ENCODE results near the gene RBM44. TPM values are rescaled to one million over a fixed set of nuclear protein-coding genes. Genes with fewer than 3 reads are reported as not detected.

RBM44 gene
- total and polyA plus RNA-seq, 7 donors: 0.12 to 1.7 (median 0.71) TPM; not detected in 2

DNA sequence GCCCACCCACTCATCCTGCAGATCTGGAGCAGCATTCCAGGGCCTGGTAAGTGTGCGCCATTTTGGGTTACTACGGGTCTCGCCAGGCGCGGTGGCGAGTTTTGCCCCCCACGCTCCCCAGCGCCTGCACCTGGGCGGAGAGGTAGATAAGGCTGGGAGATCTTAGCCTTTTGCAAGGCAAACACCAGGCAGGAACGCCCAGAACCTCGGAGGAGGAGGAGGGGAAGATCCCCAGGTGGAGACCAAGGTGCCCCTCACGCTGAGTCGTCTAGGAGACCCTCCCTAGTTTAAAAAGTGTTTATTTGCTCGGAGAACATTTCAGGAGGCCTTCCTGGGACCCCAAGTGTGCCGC lies 60.5 kb downstream of the RBM44 start:
- TF ChIP-seq, protein P1, sequence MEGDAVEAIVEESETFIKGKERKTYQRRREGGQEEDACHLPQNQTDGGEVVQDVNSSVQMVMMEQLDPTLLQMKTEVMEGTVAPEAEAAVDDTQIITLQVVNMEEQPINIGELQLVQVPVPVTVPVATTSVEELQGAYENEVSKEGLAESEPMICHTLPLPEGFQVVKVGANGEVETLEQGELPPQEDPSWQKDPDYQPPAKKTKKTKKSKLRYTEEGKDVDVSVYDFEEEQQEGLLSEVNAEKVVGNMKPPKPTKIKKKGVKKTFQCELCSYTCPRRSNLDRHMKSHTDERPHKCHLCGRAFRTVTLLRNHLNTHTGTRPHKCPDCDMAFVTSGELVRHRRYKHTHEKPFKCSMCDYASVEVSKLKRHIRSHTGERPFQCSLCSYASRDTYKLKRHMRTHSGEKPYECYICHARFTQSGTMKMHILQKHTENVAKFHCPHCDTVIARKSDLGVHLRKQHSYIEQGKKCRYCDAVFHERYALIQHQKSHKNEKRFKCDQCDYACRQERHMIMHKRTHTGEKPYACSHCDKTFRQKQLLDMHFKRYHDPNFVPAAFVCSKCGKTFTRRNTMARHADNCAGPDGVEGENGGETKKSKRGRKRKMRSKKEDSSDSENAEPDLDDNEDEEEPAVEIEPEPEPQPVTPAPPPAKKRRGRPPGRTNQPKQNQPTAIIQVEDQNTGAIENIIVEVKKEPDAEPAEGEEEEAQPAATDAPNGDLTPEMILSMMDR (IDR thresholded peaks at IDR 0.05): no peak
- intact Hi-C loops (cut with DNase I): loop anchor here (2.0 to 5.0 kb wide), 2 partner anchors 202 to 308 kb away; partner anchors contain the start of gene SCLY
- Histone ChIP-seq H3K9me3 (no peaks in the 10 kb centered on the region), H3K4me1 (peaks cover 0 to 37% (median 35%) of the 10 kb centered on the region in 4 donors), H3K36me3 (no peaks in the 10 kb centered on the region), H3K27me3 (no peaks in the 10 kb centered on the region), H3K4me3 (peak overlapping the region; percentile 66 to 81 (median 78)), H3K27ac (peak overlapping the region; percentile 91 to 97 (median 96))
- peak; percentile 72 for DNase-seq
- 15 to 50% methylated on average over 15 of the region's 15 CpGs for WGBS, 2 donors

DNA sequence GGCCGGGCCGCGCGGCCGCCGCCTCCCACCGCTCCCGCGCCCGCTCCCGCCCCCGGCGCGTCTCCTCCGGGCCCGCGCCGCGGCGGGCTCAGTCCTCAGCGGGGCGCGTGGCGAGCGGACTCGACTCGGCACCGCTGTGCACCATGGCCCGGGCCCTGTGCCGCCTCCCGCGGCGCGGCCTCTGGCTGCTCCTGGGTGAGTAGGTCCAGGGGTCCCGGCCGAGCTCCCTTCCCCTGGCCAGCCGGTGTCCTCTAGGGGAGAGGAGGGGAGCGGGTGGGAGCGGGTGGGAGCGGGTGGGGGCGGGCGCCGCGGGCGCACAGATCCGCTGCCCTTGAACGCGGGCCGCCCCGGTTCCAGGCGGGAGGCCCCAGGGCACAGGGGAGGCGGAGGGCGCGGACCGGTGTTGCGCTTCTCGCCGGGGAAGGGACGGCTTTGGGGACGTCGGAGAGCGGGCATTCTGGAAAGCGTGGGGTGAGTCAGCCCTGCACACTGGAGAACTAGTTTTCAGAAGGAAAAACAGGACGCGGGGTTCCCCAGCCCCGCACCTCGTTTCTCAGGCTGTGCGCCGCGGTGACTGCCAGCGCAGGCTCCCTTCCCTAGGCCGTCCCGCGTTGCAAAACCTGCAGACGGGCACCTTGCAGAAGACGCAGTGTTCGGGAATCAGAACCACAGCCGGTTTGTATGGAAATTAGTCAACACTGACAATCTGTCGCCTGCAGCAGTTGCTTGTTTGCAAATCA lies 61.1 kb downstream of the RBM44 start, which contains the start of gene RAMP1:
TSS of gene RAMP1 (plus strand) at position 91 of the 740 bp plus-strand sequence. CDS start at position 144, 53 bp downstream.
- intact Hi-C loops (cut with DNase I): loop anchor here (2.0 to 10.0 kb wide), 4 partner anchors 63 to 1465 kb away; partner anchors contain the start of gene SCLY
- Histone ChIP-seq H3K36me3 (no peaks in the 10 kb centered on the region), H3K4me1 (peaks cover 0 to 44% (median 42%) of the 10 kb centered on the region in 4 donors), H3K27ac (peak within 1 kb of the TSS; percentile 91 to 97 (median 96)), H3K27me3 (no peaks in the 10 kb centered on the region), H3K4me3 (peak within 1 kb of the TSS; percentile 66 to 81 (median 78)), H3K9me3 (no peaks in the 10 kb centered on the region)
- WGBS, 2 donors: 1 to 2% methylated on average over 79 of the region's 79 CpGs
- TF ChIP-seq POLR2A (IDR thresholded peaks at IDR 0.05) (peak in 1 of 2 donors; percentile 17), POLR2AphosphoS5 (IDR thresholded peaks at IDR 0.05) (peak; percentile 48 to 88 (median 66))
- TF ChIP-seq, protein P1 (IDR thresholded peaks at IDR 0.05): no peak
- DNase-seq: peak; percentile 79

DNA sequence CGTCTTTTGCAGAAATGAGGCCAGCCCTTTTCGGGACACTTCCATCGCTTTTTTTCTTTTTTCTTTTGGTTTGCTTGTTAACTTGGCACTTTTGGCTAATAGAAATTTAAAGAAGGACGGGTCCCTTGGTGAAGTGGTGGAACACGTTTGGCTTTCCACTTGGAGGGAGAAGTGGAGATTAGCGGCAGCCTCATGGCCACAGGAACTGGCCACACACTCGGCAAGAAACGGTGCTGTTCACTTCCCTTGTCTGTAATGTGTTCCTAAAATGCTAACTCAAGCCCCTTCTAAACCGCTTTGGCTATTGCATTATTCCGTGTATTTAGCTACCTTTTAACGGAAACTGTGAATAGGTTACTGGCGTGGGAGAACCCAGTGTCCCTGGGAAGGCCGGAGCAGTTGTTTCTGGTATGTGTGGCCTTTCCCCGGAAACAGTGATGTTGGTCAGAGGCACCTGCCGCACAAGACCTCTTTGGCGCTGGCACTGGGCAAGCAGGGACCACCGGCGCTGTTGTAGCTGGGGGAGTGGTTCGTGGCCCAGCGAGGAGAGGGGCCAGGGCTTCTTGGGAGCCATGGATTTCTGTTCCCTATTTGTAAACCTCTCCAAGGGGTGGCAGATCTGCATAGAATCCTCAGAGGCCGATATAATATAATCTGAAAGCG lies 61.8 kb downstream of the RBM44 start:
- Histone ChIP-seq H3K4me3 (peak overlapping the region; percentile 66 to 81 (median 78)), H3K4me1 (peaks cover 0 to 50% (median 49%) of the 10 kb centered on the region in 4 donors), H3K27ac (peak overlapping the region; percentile 91 to 97 (median 96)), H3K36me3 (no peaks in the 10 kb centered on the region), H3K9me3 (no peaks in the 10 kb centered on the region), H3K27me3 (no peaks in the 10 kb centered on the region)
- DNase-seq: peak; percentile 75
- WGBS, 2 donors: 14 to 51% methylated on average over 22 of the region's 22 CpGs
- TF ChIP-seq POLR2AphosphoS5 (IDR thresholded peaks at IDR 0.05): no peak
- TF ChIP-seq POLR2A (IDR thresholded peaks at IDR 0.05): no peak
- no peak for TF ChIP-seq EP300 (IDR thresholded peaks at IDR 0.05)
- TF ChIP-seq, protein P1 (IDR thresholded peaks at IDR 0.05): no peak
- intact Hi-C loops (cut with DNase I): loop anchor here (2.0 to 10.0 kb wide), 2 partner anchors 62 to 1464 kb away; no protein-coding TSS in a partner anchor

DNA sequence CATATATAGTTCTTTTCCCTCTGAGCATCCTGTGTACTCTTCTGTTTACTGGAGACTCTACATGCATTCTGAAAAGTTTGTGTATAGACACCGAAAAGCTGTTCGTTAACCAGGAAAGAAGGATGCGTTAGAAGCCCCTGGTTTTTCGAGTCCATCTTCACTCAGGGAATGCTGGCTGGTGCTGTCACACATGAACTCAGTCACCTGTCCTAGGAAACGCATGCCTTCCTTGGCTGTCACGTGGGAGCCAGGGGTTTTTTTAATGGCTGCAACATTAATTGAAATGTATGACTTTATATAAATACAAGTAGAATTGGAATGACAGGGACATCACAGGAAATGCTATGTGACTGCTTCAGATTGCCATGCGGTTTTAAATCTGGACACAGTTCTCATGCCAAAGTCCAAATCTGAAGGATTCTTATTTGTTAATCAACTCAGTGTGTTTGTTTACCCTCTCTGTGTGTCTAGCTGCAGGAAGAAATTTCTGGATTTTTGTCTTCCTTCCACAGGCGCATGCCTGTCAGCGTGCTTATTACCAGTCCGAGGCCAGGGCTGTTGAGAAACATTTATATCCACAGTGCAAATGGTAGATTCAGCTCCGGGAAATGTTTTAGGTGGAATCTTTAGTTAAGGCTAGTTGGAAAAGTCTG lies 63.4 kb downstream of the RBM44 start:
- Histone ChIP-seq H3K27ac (peak overlapping the region; percentile 91 to 97 (median 96)), H3K36me3 (no peaks in the 10 kb centered on the region), H3K4me3 (peak overlapping the region in 1 of 4 donors; percentile 66), H3K27me3 (no peaks in the 10 kb centered on the region), H3K4me1 (peaks cover 0 to 65% (median 65%) of the 10 kb centered on the region in 4 donors), H3K9me3 (no peaks in the 10 kb centered on the region)
- WGBS, 2 donors: 21 to 74% methylated on average over 11 of the region's 11 CpGs
- intact Hi-C loops (cut with DNase I): loop anchor here (2.0 to 10.0 kb wide), 3 partner anchors 33 to 1463 kb away; no protein-coding TSS in a partner anchor
- DNase-seq: peak; percentile 62
- TF ChIP-seq POLR2A (IDR thresholded peaks at IDR 0.05) (no peak), EP300 (IDR thresholded peaks at IDR 0.05) (no peak), POLR2AphosphoS5 (IDR thresholded peaks at IDR 0.05) (no peak)
- TF ChIP-seq, protein P1 (IDR thresholded peaks at IDR 0.05): no peak
